ENCODE results near the gene ARHGAP28.

GRCh38 chr18:6752202-6752860 is 22.8 kb downstream of the ARHGAP28 start:
- TF ChIP-seq CTCF (IDR thresholded peaks at IDR 0.05) = no peak
- no peak for TF ChIP-seq POLR2A (IDR thresholded peaks at IDR 0.05)

All from adrenal gland (tissue), 5 donors.